ENCODE data around the gene ABHD6.

- no peak for TF ChIP-seq CTCF (IDR thresholded peaks at IDR 0.05)
- no peak for TF ChIP-seq POLR2A (IDR thresholded peaks at IDR 0.05)
Measured at GRCh38 chr3:58188921-58189451, 48.6 kb upstream of the ABHD6 start.
